GM18520 (cell line): ENCODE measurements around the gene PAX5.

Experiments
- ATAC-seq: cut with Tn5 transposase; IDR thresholded peaks from one replicate; pipeline ENCODE4 v1.9.1; 2021; ENCODE audit not compliant: unreplicated experiment

The PAX5 gene

GRCh38 chr9:37037503-37038301, 3.6 kb upstream of the PAX5 start:
- no peak for ATAC-seq

GRCh38 chr9:37036776-37037502, 2.9 kb upstream of the PAX5 start:
- peak; percentile 31 for ATAC-seq

- peak; percentile 7 for ATAC-seq
Measured at GRCh38 chr9:37036371-37036775, 2.3 kb upstream of the PAX5 start.

GRCh38 chr9:37035648-37036370, 1.7 kb upstream of the PAX5 start:
- ATAC-seq: no peak

- ATAC-seq: no peak
Measured at GRCh38 chr9:37034938-37035647, 1.0 kb upstream of the PAX5 start.

- no peak for ATAC-seq
Measured at GRCh38 chr9:37034305-37034937, 353 bp upstream of the PAX5 start.

GRCh38 chr9:37033141-37033540, 927 bp downstream of the PAX5 start:
- no peak for ATAC-seq

GRCh38 chr9:37032713-37033112, 1.4 kb downstream of the PAX5 start:
- ATAC-seq: no peak

- ATAC-seq: no peak
Measured at GRCh38 chr9:37031902-37032301, 2.2 kb downstream of the PAX5 start.

- ATAC-seq: no peak
Measured at GRCh38 chr9:37031081-37031480, 3.0 kb downstream of the PAX5 start.

GRCh38 chr9:37030611-37030939, 3.5 kb downstream of the PAX5 start:
- no peak for ATAC-seq

GRCh38 chr9:37029776-37030610, 4.1 kb downstream of the PAX5 start:
- no peak for ATAC-seq

GRCh38 chr9:37029304-37029775, 4.7 kb downstream of the PAX5 start:
- no peak for ATAC-seq

GRCh38 chr9:37028420-37029031, 5.5 kb downstream of the PAX5 start:
- no peak for ATAC-seq

GRCh38 chr9:37027582-37028419, 6.3 kb downstream of the PAX5 start:
- peak; percentile 80 for ATAC-seq

GRCh38 chr9:37026931-37027581, 7.0 kb downstream of the PAX5 start:
- no peak for ATAC-seq

GRCh38 chr9:37026113-37026930, 7.7 kb downstream of the PAX5 start:
- no peak for ATAC-seq
